ENCODE measurements around the gene GALNT15. TPM values are rescaled to one million over a fixed set of nuclear protein-coding genes. Genes with fewer than 3 reads are reported as not detected.

The GALNT15 gene, protein sequence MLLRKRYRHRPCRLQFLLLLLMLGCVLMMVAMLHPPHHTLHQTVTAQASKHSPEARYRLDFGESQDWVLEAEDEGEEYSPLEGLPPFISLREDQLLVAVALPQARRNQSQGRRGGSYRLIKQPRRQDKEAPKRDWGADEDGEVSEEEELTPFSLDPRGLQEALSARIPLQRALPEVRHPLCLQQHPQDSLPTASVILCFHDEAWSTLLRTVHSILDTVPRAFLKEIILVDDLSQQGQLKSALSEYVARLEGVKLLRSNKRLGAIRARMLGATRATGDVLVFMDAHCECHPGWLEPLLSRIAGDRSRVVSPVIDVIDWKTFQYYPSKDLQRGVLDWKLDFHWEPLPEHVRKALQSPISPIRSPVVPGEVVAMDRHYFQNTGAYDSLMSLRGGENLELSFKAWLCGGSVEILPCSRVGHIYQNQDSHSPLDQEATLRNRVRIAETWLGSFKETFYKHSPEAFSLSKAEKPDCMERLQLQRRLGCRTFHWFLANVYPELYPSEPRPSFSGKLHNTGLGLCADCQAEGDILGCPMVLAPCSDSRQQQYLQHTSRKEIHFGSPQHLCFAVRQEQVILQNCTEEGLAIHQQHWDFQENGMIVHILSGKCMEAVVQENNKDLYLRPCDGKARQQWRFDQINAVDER
- 3.7 TPM for total RNA-seq

GRCh38 chr3:16174389-16174788 lies at the start of gene GALNT15:
Gene GALNT15, plus strand, starts transcription at chr3:16174680. Its CDS starts 472 bp downstream, at chr3:16175152.
- Histone ChIP-seq H3K4me3 (ENCODE audit: low read length in 3 of 3) (peak within 1 kb of the TSS; percentile 57 to 61 (median 58)), H3K27me3 (ENCODE audit: control insufficient read depth in 3 of 3, insufficient read depth in 3 of 3, low read length in 3 of 3) (no peaks in the 10 kb centered on the region), H3K9ac (ENCODE audit: low read depth in 1 of 3, low read length in 3 of 3) (peak within 1 kb of the TSS; percentile 47 to 68 (median 49)), H3K36me3 (ENCODE audit: control insufficient read depth in 3 of 3, insufficient read depth in 3 of 3, low read length in 3 of 3) (no peaks in the 10 kb centered on the region), H3K9me3 (ENCODE audit: control insufficient read depth in 3 of 3, low read length in 3 of 3) (no peaks in the 10 kb centered on the region), H3K27ac (ENCODE audit: low read depth, low read length) (peak within 1 kb of the TSS; percentile 63), H3K4me1 (ENCODE audit: control insufficient read depth in 3 of 3, insufficient read depth in 3 of 3, low read length in 3 of 3) (peaks cover 35 to 55% (median 37%) of the 10 kb centered on the region in 3 donors)

DNA sequence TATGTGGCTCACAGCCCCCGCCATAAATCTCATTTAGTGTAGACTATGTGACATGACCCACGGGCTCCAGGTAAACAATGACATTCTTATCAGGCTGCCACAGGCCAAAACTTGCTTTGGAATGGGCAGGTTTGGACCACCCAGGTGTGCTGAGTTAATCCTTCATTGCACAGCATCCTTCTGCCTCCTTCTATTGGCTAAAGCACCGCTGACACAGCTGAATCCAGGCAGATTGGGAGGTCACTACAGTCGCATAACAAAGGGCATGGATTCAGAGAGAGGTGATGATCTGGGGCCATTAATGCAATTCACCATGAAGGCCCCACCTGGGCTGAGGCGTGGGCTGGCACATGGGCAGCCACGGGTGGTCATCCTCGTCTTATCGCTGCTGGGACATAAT lies 47.8 kb upstream of the GALNT15 start:
- Histone ChIP-seq H3K27ac (ENCODE audit: low read depth, low read length) (no peak overlapping the region), H3K4me3 (ENCODE audit: low read length in 3 of 3) (no peak overlapping the region), H3K27me3 (ENCODE audit: control insufficient read depth in 3 of 3, insufficient read depth in 3 of 3, low read length in 3 of 3) (no peaks in the 10 kb centered on the region), H3K4me1 (ENCODE audit: control insufficient read depth in 3 of 3, insufficient read depth in 3 of 3, low read length in 3 of 3) (peaks cover 15 to 26% (median 17%) of the 10 kb centered on the region in 3 donors), H3K36me3 (ENCODE audit: control insufficient read depth in 3 of 3, insufficient read depth in 3 of 3, low read length in 3 of 3) (no peaks in the 10 kb centered on the region), H3K9me3 (ENCODE audit: control insufficient read depth in 3 of 3, low read length in 3 of 3) (no peaks in the 10 kb centered on the region), H3K9ac (ENCODE audit: low read depth in 1 of 3, low read length in 3 of 3) (no peak overlapping the region)

DNA sequence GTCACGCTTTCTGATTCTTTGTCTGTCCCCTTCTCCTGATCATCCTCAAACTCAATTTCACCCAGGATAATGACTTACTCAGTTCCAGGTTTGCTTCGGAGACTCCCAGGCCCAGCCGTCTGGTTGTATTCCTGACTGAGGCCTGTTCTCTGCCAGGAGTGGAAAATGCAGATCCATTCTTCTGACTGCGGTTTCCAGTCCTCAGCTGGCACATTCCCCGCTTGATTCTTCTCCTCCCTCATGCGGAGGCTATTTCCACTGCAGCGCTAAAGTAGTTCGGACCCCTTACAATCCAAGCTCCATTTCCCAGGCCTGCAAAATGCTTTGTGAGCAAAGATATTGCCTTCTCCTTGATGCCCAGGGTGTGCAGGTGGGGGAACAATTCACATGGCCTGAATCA lies 47.2 kb upstream of the GALNT15 start:
- no peaks in the 10 kb centered on the region for H3K27me3 ChIP-seq (ENCODE audit: control insufficient read depth in 3 of 3, insufficient read depth in 3 of 3, low read length in 3 of 3)
- H3K9me3 ChIP-seq (ENCODE audit: control insufficient read depth in 3 of 3, low read length in 3 of 3) = no peaks in the 10 kb centered on the region
- no peaks in the 10 kb centered on the region for H3K36me3 ChIP-seq (ENCODE audit: control insufficient read depth in 3 of 3, insufficient read depth in 3 of 3, low read length in 3 of 3)
- peaks cover 16 to 23% (median 21%) of the 10 kb centered on the region in 3 donors for H3K4me1 ChIP-seq (ENCODE audit: control insufficient read depth in 3 of 3, insufficient read depth in 3 of 3, low read length in 3 of 3)
- H3K27ac ChIP-seq (ENCODE audit: low read depth, low read length) = no peak overlapping the region
- no peak overlapping the region for H3K9ac ChIP-seq (ENCODE audit: low read depth in 1 of 3, low read length in 3 of 3)
- no peak overlapping the region for H3K4me3 ChIP-seq (ENCODE audit: low read length in 3 of 3)

DNA sequence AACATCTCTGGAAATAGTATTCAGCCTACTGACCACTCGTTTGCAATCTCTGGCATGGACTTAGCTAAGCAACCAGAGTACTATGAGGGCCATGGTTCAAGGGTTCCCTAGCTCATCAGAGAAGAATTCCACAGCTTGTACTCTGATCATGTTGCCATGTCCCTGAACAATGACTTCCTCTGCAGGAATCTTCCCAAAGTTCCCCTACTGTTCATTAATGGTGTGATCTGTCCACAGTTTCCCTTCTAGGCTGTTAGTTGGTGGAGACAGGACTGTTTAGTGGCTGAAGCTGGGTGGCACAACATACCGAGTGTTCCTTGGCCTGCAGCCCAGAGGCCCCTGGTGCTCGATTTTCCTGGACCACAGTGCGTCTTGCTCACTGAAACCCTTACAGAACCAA lies 44.4 kb upstream of the GALNT15 start:
- Histone ChIP-seq H3K4me3 (ENCODE audit: low read length in 3 of 3) (no peak overlapping the region), H3K9ac (ENCODE audit: low read depth in 1 of 3, low read length in 3 of 3) (no peak overlapping the region), H3K27ac (ENCODE audit: low read depth, low read length) (no peak overlapping the region), H3K9me3 (ENCODE audit: control insufficient read depth in 3 of 3, low read length in 3 of 3) (no peaks in the 10 kb centered on the region), H3K27me3 (ENCODE audit: control insufficient read depth in 3 of 3, insufficient read depth in 3 of 3, low read length in 3 of 3) (no peaks in the 10 kb centered on the region), H3K4me1 (ENCODE audit: control insufficient read depth in 3 of 3, insufficient read depth in 3 of 3, low read length in 3 of 3) (peaks cover 32 to 45% (median 45%) of the 10 kb centered on the region in 3 donors), H3K36me3 (ENCODE audit: control insufficient read depth in 3 of 3, insufficient read depth in 3 of 3, low read length in 3 of 3) (no peaks in the 10 kb centered on the region)

DNA sequence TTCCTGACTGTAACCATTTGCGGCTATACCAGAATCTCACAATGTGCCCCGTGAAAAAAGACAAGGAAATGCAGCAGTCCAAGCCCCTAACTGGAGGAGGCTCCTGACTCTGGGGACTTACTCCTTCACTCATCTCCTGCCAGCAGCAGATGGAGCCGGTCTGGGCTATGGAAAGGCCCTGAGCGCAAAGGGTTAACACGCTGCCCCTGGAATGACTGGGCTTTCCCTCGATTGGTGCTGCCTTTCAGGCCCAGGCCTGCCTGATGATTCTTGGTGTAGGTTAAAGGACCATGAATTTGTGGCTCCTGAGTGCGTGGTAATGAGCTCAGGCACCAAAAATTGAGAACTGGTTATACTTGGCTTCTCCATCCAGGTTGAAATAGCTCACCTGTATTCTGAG lies 42.3 kb upstream of the GALNT15 start:
- no peaks in the 10 kb centered on the region for H3K36me3 ChIP-seq (ENCODE audit: control insufficient read depth in 3 of 3, insufficient read depth in 3 of 3, low read length in 3 of 3)
- H3K4me1 ChIP-seq (ENCODE audit: control insufficient read depth in 3 of 3, insufficient read depth in 3 of 3, low read length in 3 of 3) = peaks cover 32 to 49% (median 45%) of the 10 kb centered on the region in 3 donors
- H3K27me3 ChIP-seq (ENCODE audit: control insufficient read depth in 3 of 3, insufficient read depth in 3 of 3, low read length in 3 of 3) = no peaks in the 10 kb centered on the region
- H3K9me3 ChIP-seq (ENCODE audit: control insufficient read depth in 3 of 3, low read length in 3 of 3) = no peaks in the 10 kb centered on the region
- H3K9ac ChIP-seq (ENCODE audit: low read depth in 1 of 3, low read length in 3 of 3) = no peak overlapping the region
- H3K4me3 ChIP-seq (ENCODE audit: low read length in 3 of 3) = no peak overlapping the region
- no peak overlapping the region for H3K27ac ChIP-seq (ENCODE audit: low read depth, low read length)

- no peak overlapping the region for H3K9ac ChIP-seq (ENCODE audit: low read depth in 1 of 3, low read length in 3 of 3)
- peak overlapping the region; percentile 5 for H3K27ac ChIP-seq (ENCODE audit: low read depth, low read length)
- no peaks in the 10 kb centered on the region for H3K36me3 ChIP-seq (ENCODE audit: control insufficient read depth in 3 of 3, insufficient read depth in 3 of 3, low read length in 3 of 3)
- H3K9me3 ChIP-seq (ENCODE audit: control insufficient read depth in 3 of 3, low read length in 3 of 3) = no peaks in the 10 kb centered on the region
- H3K27me3 ChIP-seq (ENCODE audit: control insufficient read depth in 3 of 3, insufficient read depth in 3 of 3, low read length in 3 of 3) = no peaks in the 10 kb centered on the region
- no peak overlapping the region for H3K4me3 ChIP-seq (ENCODE audit: low read length in 3 of 3)
- H3K4me1 ChIP-seq (ENCODE audit: control insufficient read depth in 3 of 3, insufficient read depth in 3 of 3, low read length in 3 of 3) = peaks cover 32 to 49% (median 45%) of the 10 kb centered on the region in 3 donors
Observed at GRCh38 chr3:16132928-16133327, 41.6 kb upstream of the GALNT15 start.

- H3K9me3 ChIP-seq (ENCODE audit: control insufficient read depth in 3 of 3, low read length in 3 of 3) = no peaks in the 10 kb centered on the region
- H3K36me3 ChIP-seq (ENCODE audit: control insufficient read depth in 3 of 3, insufficient read depth in 3 of 3, low read length in 3 of 3) = no peaks in the 10 kb centered on the region
- no peak overlapping the region for H3K9ac ChIP-seq (ENCODE audit: low read depth in 1 of 3, low read length in 3 of 3)
- no peak overlapping the region for H3K4me3 ChIP-seq (ENCODE audit: low read length in 3 of 3)
- H3K27ac ChIP-seq (ENCODE audit: low read depth, low read length) = no peak overlapping the region
- no peaks in the 10 kb centered on the region for H3K27me3 ChIP-seq (ENCODE audit: control insufficient read depth in 3 of 3, insufficient read depth in 3 of 3, low read length in 3 of 3)
- peaks cover 30 to 44% (median 38%) of the 10 kb centered on the region in 3 donors for H3K4me1 ChIP-seq (ENCODE audit: control insufficient read depth in 3 of 3, insufficient read depth in 3 of 3, low read length in 3 of 3)
Observed at GRCh38 chr3:16134173-16134928, 40.1 kb upstream of the GALNT15 start.

DNA sequence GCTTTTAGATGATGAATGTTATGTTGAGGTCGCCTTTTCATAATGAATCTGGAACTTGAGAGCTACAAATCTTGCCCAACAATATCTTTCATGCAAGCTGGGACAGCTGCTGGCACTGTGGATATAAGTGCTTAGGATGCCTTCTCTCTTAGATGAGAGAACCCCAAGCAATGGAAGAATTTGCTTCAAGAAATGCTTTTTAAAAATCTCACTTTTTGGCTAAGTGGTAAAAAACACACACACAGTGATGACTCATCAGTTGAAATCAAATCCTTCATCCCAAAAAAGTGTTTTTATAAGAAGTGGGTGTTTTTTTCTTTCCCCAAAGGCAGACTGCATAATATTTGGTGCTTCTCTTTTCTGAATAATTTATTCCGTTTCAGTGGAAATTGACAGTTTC lies 38.4 kb upstream of the GALNT15 start:
- H3K4me1 ChIP-seq (ENCODE audit: control insufficient read depth in 3 of 3, insufficient read depth in 3 of 3, low read length in 3 of 3) = peaks cover 25 to 35% (median 32%) of the 10 kb centered on the region in 3 donors
- no peak overlapping the region for H3K4me3 ChIP-seq (ENCODE audit: low read length in 3 of 3)
- no peaks in the 10 kb centered on the region for H3K36me3 ChIP-seq (ENCODE audit: control insufficient read depth in 3 of 3, insufficient read depth in 3 of 3, low read length in 3 of 3)
- peak overlapping the region; percentile 28 for H3K27ac ChIP-seq (ENCODE audit: low read depth, low read length)
- no peak overlapping the region for H3K9ac ChIP-seq (ENCODE audit: low read depth in 1 of 3, low read length in 3 of 3)
- no peaks in the 10 kb centered on the region for H3K27me3 ChIP-seq (ENCODE audit: control insufficient read depth in 3 of 3, insufficient read depth in 3 of 3, low read length in 3 of 3)
- H3K9me3 ChIP-seq (ENCODE audit: control insufficient read depth in 3 of 3, low read length in 3 of 3) = no peaks in the 10 kb centered on the region

- H3K27ac ChIP-seq (ENCODE audit: low read depth, low read length) = no peak overlapping the region
- no peak overlapping the region for H3K4me3 ChIP-seq (ENCODE audit: low read length in 3 of 3)
- H3K9me3 ChIP-seq (ENCODE audit: control insufficient read depth in 3 of 3, low read length in 3 of 3) = no peaks in the 10 kb centered on the region
- no peaks in the 10 kb centered on the region for H3K36me3 ChIP-seq (ENCODE audit: control insufficient read depth in 3 of 3, insufficient read depth in 3 of 3, low read length in 3 of 3)
- H3K27me3 ChIP-seq (ENCODE audit: control insufficient read depth in 3 of 3, insufficient read depth in 3 of 3, low read length in 3 of 3) = no peaks in the 10 kb centered on the region
- H3K9ac ChIP-seq (ENCODE audit: low read depth in 1 of 3, low read length in 3 of 3) = no peak overlapping the region
- peaks cover 24 to 35% (median 30%) of the 10 kb centered on the region in 3 donors for H3K4me1 ChIP-seq (ENCODE audit: control insufficient read depth in 3 of 3, insufficient read depth in 3 of 3, low read length in 3 of 3)
Observed at GRCh38 chr3:16137044-16137443, 37.4 kb upstream of the GALNT15 start.
